Measurements from ENCODE around the gene DNM1.

DNA sequence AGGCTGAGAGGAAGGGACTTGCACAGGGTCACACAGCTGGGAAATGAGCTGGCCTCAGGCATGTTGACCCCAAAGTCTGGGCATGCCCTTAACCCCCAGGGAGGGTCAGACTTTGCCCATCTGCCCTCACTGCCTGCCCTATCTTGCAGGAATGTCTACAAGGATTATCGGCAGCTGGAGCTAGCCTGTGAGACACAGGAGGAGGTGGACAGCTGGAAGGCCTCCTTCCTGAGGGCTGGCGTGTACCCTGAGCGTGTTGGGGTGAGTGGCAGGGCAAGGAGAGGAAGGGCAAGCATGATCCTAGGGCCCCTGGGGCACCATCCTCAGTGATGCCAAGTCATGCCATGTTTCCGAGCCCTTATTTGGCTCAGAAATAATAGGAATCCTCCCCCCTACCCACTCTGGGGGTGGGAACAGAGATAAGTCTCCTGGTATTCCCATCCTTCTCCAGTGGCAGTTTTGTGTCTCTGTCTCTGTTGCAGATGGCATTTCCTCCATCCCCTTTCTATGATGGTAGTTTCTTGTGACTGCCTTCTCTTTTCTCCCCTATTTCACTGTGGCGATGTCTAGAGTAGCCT lies 44.1 kb downstream of the DNM1 start:
- TF ChIP-seq, protein P1, sequence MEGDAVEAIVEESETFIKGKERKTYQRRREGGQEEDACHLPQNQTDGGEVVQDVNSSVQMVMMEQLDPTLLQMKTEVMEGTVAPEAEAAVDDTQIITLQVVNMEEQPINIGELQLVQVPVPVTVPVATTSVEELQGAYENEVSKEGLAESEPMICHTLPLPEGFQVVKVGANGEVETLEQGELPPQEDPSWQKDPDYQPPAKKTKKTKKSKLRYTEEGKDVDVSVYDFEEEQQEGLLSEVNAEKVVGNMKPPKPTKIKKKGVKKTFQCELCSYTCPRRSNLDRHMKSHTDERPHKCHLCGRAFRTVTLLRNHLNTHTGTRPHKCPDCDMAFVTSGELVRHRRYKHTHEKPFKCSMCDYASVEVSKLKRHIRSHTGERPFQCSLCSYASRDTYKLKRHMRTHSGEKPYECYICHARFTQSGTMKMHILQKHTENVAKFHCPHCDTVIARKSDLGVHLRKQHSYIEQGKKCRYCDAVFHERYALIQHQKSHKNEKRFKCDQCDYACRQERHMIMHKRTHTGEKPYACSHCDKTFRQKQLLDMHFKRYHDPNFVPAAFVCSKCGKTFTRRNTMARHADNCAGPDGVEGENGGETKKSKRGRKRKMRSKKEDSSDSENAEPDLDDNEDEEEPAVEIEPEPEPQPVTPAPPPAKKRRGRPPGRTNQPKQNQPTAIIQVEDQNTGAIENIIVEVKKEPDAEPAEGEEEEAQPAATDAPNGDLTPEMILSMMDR (IDR thresholded peaks at IDR 0.05), result no peak
- TF ChIP-seq POLR2A (IDR thresholded peaks at IDR 0.05), result no peak
- TF ChIP-seq POLR2AphosphoS5 (IDR thresholded peaks at IDR 0.05; ENCODE audit: insufficient read depth in 1 of 2, low read depth in 1 of 2), result no peak
